HEK293T (cell line): ENCODE results near the gene DNAJC11.

Experiments
- ARNT ChIP-seq: fragments of 450-650 bp; IDR thresholded peaks from 2 replicates; pipeline ENCODE4 v1.6.1; 2017; ENCODE audit warnings: mild to moderate bottlenecking
- BHLHE40 ChIP-seq: fragments of 450-650 bp; IDR thresholded peaks from 2 replicates; pipeline ENCODE4 v1.6.1; 2016; ENCODE audit warnings: mild to moderate bottlenecking, moderate library complexity, borderline replicate concordance
- CTBP1 ChIP-seq: fragments of 450-650 bp; IDR thresholded peaks from 2 replicates; pipeline ENCODE4 v1.6.1; 2016; ENCODE audit warnings: borderline replicate concordance
- ELF4 ChIP-seq: fragments of 450-650 bp; IDR thresholded peaks from 2 replicates; pipeline ENCODE4 v1.6.1; 2017; ENCODE audit warnings: antibody characterized with exemption
- FOXA1 ChIP-seq: fragments of 450-650 bp; IDR thresholded peaks from 2 replicates; pipeline ENCODE4 v1.6.1; 2016; ENCODE audit warnings: mild to moderate bottlenecking
- L3MBTL2 ChIP-seq: fragments of 450-650 bp; conservative IDR thresholded peaks from 2 replicates; pipeline ENCODE4 v1.6.1; 2016; ENCODE audit warnings: mild to moderate bottlenecking
- LEF1 ChIP-seq: fragments of 450-650 bp; IDR thresholded peaks from 2 replicates; pipeline ENCODE4 v1.6.1; 2017; ENCODE audit warnings: mild to moderate bottlenecking, borderline replicate concordance
- PKNOX1 ChIP-seq: fragments of 450-650 bp; IDR thresholded peaks from 2 replicates; pipeline ENCODE4 v1.6.1; 2016
- SP1 ChIP-seq: fragments of 450-650 bp; IDR thresholded peaks from 2 replicates; pipeline ENCODE4 v1.6.1; 2017
- TARDBP ChIP-seq: fragments of 450-650 bp; IDR thresholded peaks from 2 replicates; pipeline ENCODE4 v1.6.1; 2016

GRCh38 chr1:6645018-6645417, 56.6 kb downstream of the DNAJC11 start:
- TF ChIP-seq CTBP1 (no peak), TARDBP (no peak), ARNT (no peak), L3MBTL2 (no peak), SP1 (no peak), PKNOX1 (no peak), FOXA1 (no peak), BHLHE40 (no peak), LEF1 (no peak), ELF4 (no peak)
